Neural crest cell (in vitro differentiated cells): ENCODE data around the gene ARHGEF7. TPM values are rescaled to one million over a fixed set of nuclear protein-coding genes. Genes with fewer than 3 reads are reported as not detected.

ENCODE experiments used
- DNase-seq: peaks from one replicate; pipeline ENCODE4 v3.0.0; 2021; ENCODE audit warnings: low read depth, mixed read lengths, low spot score
- H3K27ac Mint-ChIP-seq: one replicate; pipeline ENCODE4 v1.8.0; 2021; ENCODE audit warnings: mild to moderate bottlenecking, mixed read lengths; ENCODE audit not compliant: unreplicated experiment
- H3K27me3 Mint-ChIP-seq: 2 replicates; pipeline ENCODE4 v1.8.0; 2021; ENCODE audit warnings: low read depth, mild to moderate bottlenecking, mixed read lengths
- H3K36me3 Mint-ChIP-seq: 2 replicates; pipeline ENCODE4 v1.8.0; 2021; ENCODE audit warnings: low read depth, mild to moderate bottlenecking, mixed read lengths
- H3K4me1 Mint-ChIP-seq: 2 replicates; pipeline ENCODE4 v1.8.0; 2021; ENCODE audit warnings: mixed read lengths
- H3K4me3 Mint-ChIP-seq: one replicate; pipeline ENCODE4 v1.8.0; 2021; ENCODE audit warnings: mild to moderate bottlenecking, mixed read lengths
- H3K9me3 Mint-ChIP-seq: 2 replicates; pipeline ENCODE4 v1.8.0; 2021; ENCODE audit warnings: mixed read lengths
- total RNA-seq: library from RNA; stranded (reverse); gene quantifications from 2 replicates; pipeline ENCODE4 v1.2.1, GENCODE V29; 2021
- TF ChIP-seq, protein P1 (sequence below): fragments of 200-600 bp; sonication (generic); conservative IDR thresholded peaks from 2 replicates; pipeline ENCODE4 v1.5.0; 2021; ENCODE audit warnings: antibody characterized with exemption, mild to moderate bottlenecking

Gene ARHGEF7
- total RNA-seq, 1 donor from 2014 or later: 77.3 TPM

GRCh38 chr13:111139452-111139851, 24.3 kb downstream of the ARHGEF7 start:
- TF ChIP-seq, protein P1, sequence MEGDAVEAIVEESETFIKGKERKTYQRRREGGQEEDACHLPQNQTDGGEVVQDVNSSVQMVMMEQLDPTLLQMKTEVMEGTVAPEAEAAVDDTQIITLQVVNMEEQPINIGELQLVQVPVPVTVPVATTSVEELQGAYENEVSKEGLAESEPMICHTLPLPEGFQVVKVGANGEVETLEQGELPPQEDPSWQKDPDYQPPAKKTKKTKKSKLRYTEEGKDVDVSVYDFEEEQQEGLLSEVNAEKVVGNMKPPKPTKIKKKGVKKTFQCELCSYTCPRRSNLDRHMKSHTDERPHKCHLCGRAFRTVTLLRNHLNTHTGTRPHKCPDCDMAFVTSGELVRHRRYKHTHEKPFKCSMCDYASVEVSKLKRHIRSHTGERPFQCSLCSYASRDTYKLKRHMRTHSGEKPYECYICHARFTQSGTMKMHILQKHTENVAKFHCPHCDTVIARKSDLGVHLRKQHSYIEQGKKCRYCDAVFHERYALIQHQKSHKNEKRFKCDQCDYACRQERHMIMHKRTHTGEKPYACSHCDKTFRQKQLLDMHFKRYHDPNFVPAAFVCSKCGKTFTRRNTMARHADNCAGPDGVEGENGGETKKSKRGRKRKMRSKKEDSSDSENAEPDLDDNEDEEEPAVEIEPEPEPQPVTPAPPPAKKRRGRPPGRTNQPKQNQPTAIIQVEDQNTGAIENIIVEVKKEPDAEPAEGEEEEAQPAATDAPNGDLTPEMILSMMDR: no peak
- Mint-ChIP-seq H3K27me3 (peaks cover 3% of the 10 kb centered on the region), H3K4me3 (no peak overlapping the region), H3K36me3 (no peaks in the 10 kb centered on the region), H3K27ac (no peak overlapping the region), H3K4me1 (no peaks in the 10 kb centered on the region), H3K9me3 (no peaks in the 10 kb centered on the region)
- no peak for DNase-seq

GRCh38 chr13:111139873-111140561, 24.9 kb downstream of the ARHGEF7 start:
- no peaks in the 10 kb centered on the region for H3K9me3 Mint-ChIP-seq
- no peaks in the 10 kb centered on the region for H3K4me1 Mint-ChIP-seq
- H3K27me3 Mint-ChIP-seq: peaks cover 3% of the 10 kb centered on the region
- no peak overlapping the region for H3K4me3 Mint-ChIP-seq
- DNase-seq: no peak
- no peak overlapping the region for H3K27ac Mint-ChIP-seq
- H3K36me3 Mint-ChIP-seq: no peaks in the 10 kb centered on the region
- TF ChIP-seq, protein P1: no peak

GRCh38 chr13:111140562-111141105, 25.5 kb downstream of the ARHGEF7 start:
- no peak overlapping the region for H3K27ac Mint-ChIP-seq
- H3K36me3 Mint-ChIP-seq: no peaks in the 10 kb centered on the region
- no peaks in the 10 kb centered on the region for H3K9me3 Mint-ChIP-seq
- no peak overlapping the region for H3K4me3 Mint-ChIP-seq
- DNase-seq: no peak
- no peaks in the 10 kb centered on the region for H3K4me1 Mint-ChIP-seq
- H3K27me3 Mint-ChIP-seq: peaks cover 3% of the 10 kb centered on the region
- TF ChIP-seq, protein P1: no peak

- no peaks in the 10 kb centered on the region for H3K4me1 Mint-ChIP-seq
- no peak overlapping the region for H3K4me3 Mint-ChIP-seq
- no peaks in the 10 kb centered on the region for H3K9me3 Mint-ChIP-seq
- TF ChIP-seq, protein P1: no peak
- DNase-seq: no peak
- H3K27me3 Mint-ChIP-seq: peaks cover 3% of the 10 kb centered on the region
- H3K27ac Mint-ChIP-seq: no peak overlapping the region
- no peaks in the 10 kb centered on the region for H3K36me3 Mint-ChIP-seq
Measured at GRCh38 chr13:111142472-111142871, 27.4 kb downstream of the ARHGEF7 start.

GRCh38 chr13:111143865-111144540, 28.9 kb downstream of the ARHGEF7 start:
- no peaks in the 10 kb centered on the region for H3K4me1 Mint-ChIP-seq
- no peak overlapping the region for H3K27ac Mint-ChIP-seq
- H3K36me3 Mint-ChIP-seq: no peaks in the 10 kb centered on the region
- H3K27me3 Mint-ChIP-seq: peaks cover 3% of the 10 kb centered on the region
- no peaks in the 10 kb centered on the region for H3K9me3 Mint-ChIP-seq
- H3K4me3 Mint-ChIP-seq: no peak overlapping the region
- TF ChIP-seq, protein P1: no peak
- DNase-seq: no peak
